GM21360 (cell line): ENCODE data around the gene PLA2G12B.
"Not testable (repeated sequence)": the region's sequence is repeated elsewhere in the genome, so short reads cannot be mapped to it uniquely, and the experiment has no call there.

Source experiments
- ATAC-seq: cut with Tn5 transposase; IDR thresholded peaks from one replicate; pipeline ENCODE4 v1.9.1; 2021; ENCODE audit warnings: mild to moderate bottlenecking, moderate library complexity; ENCODE audit not compliant: unreplicated experiment

PLA2G12B gene, protein sequence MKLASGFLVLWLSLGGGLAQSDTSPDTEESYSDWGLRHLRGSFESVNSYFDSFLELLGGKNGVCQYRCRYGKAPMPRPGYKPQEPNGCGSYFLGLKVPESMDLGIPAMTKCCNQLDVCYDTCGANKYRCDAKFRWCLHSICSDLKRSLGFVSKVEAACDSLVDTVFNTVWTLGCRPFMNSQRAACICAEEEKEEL

DNA sequence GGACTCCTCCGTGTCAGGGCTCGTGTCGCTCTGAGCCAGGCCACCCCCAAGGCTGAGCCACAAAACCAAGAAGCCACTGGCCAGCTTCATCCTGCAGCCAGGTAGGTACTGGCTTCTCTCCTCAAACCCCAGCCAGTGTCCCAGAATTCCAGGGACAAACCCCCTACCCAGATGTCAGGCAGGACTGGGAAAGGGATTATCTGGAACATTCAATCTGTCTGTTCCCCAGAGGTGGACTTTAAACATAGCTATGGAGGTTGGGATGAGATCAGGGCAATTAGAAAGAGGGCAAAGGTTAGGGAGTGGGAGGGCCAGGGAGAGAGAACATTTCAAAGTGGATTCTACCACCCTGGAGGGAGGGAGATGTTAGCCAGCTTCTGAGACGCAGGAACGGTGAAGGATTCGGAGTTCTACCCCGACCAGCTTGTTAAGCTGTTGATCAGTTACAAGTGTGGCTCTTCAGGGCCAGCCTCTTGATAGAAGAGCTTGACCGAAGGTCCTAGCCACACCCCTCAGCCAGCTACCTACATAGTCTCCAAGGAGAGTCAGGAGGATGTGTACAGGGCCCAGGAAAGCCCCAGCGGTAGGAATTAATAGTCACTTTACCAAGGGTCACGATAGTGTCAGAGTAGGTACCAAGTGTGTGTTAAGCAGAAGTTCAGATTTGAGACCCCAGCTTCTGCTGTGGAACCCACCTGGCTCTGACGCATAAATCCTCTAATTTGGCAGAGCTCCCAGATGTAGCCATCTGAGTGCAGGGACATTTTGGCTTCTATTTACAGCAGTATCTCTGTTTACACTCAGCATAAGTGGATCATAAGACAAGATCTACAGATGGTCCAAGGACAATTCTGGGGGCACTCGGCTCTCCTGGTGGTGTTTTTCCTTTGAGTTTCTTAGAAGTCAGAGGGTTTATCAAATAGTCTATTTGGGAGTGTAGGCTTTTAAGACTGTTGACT is at the start of gene PLA2G12B:
TSS of gene PLA2G12B (minus strand) at position 211 of the 959 bp plus-strand sequence. CDS start at position 90, 121 bp downstream.
- ATAC-seq: no peak

DNA sequence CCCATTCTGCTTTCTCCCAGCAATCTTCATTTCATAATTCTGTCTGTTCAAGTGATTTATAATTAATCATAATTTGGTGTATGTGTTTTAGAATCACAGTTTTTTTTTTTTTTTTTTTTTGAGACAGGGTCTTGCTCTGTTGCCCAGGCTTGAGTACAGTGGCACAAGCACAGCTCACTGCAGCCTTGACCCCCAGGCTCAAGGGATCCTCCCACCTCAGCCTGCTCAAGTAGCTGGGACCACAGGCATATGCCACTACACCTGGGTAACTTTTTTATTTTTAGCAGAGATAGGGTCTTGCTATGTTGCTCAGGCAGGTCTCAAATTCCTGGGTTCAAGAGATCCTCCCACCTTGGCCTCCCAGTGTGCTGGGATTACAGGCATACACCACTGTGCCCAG is 49.2 kb upstream of the PLA2G12B start:
- no peak for ATAC-seq

DNA sequence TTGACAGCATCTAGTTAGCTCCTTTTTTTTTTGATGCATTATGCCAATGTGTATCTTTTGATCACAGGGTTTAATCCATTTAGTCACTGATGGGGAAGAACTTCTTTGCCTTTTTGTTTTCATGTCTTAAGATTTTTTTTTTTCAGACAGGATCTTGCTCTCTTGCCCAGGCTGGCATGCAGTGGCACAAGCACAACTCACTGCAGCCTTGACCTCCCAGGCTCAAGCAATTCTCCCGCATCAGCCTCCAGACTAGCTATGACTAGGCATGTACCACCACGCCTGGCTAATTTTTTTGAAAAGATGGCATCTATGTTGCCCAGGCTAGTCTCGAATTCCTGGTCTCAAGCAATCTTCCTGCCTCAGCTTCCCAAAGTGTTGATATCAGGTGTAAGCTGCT is 46.4 kb upstream of the PLA2G12B start:
- no peak for ATAC-seq

DNA sequence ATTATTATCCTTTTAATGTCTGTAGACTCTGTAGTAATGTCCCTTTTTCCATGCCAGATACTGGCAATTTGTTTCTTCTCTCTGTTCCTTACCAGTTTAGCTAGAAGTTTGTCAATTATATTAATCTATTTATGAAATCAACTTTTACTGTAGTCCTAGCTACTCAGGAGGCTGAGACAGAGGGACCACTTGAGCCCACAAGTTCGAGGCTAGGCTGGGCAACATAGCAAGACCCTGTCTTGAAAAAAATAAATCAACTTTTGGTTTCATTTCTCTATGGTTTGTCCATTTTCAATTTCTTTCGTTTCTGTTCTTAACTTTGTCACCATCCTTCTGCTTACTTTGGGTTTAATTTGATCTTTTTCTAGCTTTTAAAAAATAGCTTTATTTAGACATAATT is 42.5 kb upstream of the PLA2G12B start:
- no peak for ATAC-seq

DNA sequence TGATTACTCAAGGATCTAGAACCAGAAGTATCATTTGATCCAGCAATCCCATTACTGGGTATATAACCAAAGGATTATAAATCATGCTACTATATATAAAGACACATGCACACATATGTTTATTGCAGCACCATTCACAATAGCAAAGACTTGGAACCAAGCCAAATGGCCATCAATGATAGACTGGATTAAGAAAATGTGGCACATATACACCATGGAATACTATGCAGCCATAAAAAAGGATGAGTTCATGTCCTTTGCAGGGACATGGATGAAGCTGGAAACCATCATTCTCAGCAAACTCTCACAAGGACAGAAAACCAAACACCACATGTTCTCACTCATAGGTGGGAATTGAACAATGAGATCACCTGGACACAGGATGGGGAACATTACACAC is 40.9 kb upstream of the PLA2G12B start:
- not testable (repeated sequence) for ATAC-seq

DNA sequence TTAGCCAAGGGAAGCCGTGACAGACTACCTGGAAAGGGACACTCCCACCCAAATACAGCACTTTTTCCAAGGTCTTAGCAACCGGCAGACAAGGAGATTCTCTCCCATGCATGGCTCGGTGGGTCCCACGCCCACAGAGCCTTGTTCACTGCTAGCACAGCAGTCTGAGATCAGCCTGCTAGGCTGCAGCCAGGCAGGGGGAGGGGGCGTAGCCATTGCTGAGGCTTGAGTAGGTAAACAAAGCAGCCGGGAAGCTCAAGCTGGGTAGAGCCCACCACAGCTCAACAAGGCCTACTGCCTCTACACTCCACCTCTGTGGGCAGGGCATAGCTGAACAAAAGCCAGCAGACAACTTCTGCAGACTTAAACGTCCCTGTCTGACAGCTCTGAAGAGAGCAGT is 35.2 kb upstream of the PLA2G12B start:
- ATAC-seq: not testable (repeated sequence)

DNA sequence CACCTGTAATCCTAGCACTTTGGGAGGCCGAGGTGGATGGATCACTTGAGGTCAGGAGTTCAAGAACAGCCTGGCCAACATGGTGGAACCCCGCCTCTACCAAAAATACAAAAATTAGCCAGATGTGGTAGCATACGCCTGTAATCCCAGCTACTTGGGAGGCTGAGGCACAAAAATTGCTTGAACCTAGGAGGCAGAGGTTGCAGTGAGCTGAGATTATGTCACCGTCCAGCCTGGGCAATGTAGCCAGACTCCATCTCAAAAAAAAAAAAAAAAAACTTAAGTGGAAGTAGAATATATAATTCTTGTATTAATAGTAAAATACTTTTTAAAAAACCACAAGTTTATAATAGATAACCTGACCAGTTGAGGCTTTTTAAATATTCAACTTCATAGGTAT is 30.0 kb upstream of the PLA2G12B start:
- not testable (repeated sequence) for ATAC-seq

DNA sequence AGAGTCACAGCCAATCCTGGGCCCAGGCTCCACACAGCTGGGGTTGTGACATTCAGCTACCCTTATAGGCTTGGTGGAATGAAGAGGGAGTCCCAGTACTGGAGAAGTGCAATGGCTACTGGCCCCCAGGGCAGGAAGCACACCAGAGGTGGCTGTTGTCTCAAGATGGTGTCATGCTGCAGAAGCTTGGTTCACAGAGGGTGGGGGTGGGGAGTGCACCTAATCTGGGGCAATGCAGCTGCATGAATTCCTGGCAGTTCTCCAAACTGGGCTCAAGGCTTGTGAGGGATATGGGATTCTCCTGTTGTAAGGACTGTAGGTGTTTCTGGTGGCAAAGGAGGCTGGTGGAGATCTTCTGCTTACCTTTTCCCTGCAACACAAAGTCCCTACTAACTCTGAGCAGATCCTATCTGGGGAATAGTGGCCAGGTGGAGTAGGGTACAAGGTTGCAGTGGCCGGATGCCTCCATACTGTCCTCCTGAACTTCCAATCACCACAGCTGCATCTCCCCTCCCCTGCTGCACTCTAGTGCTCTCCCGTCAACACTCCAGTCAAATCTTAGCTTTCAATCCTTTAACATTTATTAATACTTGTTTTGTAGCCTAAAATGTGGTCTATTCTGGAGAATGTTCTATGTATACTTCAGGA is 27.4 kb upstream of the PLA2G12B start:
- ATAC-seq: no peak

DNA sequence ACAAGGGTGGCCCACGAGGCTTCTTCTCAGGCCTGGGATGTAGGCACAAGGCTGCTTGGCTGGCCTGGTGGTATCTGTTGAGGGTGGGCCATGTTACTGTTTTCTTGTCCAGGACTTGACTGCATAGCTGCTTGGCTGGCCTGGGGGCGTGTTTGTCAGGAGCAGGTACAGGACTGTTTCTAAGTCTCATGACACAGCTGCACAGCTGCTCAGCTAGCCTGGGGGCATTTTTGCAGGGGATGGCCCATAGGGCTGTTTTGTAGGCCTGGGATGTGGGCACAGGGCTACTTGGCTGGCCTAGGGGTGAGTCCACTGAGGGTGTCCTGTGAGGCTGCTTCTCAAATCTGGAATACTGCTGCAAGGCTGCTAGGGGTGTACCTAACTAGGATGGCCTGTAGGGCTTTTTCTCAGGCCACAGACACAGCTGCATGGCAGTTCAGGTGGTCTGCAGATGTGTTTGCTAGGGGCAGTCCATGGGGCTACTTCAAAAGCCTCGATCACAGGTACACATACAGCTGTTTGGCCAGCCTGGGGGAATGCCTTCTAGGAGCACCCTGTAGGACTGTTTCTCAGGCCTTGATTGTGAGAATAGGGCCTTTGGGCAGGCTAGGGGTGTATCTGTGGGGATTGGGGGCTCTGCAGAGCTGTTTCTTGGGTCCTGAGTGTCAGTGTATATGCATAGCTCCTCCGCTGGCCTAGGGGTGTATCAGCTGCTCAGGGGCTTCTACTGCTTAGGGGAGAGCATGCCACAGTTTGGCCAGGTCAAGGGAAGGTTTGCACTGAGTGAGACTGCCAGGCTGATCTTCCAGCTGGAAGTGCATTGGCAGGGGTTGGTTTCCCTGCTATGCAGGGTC is 26.6 kb upstream of the PLA2G12B start:
- ATAC-seq: no peak

DNA sequence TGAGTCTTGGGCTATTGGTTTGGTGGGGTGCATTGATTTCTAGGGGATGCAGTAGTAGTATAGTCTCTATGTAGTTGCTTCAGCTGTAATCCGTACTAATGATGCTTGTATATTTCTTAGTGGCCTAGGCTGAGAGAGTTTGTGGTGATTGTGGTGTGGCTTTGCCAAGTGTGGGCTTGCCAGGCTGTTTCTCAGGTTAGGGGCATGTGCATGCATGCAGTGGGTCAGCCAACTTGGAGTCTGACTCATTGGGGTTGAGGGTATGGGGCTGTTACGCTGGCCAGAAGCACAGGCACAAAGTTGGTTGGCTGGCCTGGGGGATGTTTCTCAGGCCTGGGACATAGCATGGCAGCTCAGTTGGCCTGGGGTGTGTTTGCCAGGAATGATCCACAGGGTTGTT is 25.7 kb upstream of the PLA2G12B start:
- no peak for ATAC-seq

DNA sequence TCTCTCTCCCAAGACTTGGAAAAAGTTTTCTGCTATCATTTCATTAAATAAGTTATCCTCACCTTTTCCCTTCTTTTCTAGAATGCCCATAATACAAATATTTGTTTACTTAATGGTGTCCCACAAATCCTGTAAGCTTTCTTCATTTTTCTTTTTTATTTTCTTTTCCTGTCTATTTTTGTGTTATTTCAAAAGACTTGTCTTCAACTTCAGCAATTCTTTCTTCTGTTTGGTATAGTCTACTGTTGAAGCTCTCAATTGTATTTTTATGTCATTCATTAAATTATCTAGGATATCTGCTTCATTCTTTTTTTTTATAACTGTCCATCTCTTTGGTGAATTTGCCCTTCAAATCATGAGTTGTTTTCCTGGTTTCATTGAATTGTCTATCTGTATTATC is 25.1 kb upstream of the PLA2G12B start:
- ATAC-seq: no peak

DNA sequence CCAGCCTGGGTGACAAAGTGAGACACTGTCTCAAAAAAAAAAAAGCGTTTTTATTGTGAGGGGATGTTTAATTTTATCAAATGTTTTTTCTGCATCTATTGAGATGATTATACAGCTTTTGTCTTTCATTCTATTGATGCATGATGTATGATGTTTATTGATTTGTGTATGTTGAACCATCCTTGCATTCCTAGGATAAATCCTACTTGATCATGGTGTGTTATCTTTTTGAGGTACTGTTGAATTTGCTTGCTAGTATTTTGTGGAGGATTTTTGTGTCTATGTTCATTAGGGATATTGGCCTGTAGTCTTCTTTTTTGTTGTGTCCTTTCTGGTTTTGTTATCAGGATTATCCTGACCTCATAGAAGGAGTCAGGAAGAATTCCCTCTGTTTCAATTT is 22.3 kb upstream of the PLA2G12B start:
- no peak for ATAC-seq

DNA sequence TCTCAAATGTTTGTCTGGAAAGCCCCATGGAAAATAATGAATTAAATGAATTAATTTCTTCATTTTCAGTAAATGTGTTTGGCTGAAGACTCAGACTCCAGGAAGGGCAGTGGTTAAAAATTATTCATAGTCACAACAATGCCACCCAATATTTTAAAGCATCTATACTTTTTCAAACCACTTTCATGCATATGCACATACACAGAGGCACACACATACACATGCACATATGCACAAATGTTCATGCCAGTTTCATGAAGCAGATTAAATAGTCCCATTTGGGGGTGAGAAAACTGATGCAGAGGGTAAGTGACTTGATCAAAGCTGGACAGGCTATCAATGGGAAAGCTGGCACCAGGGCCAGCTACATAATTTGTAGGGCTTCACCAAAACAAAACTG is 1.4 kb upstream of the PLA2G12B start:
- no peak for ATAC-seq

DNA sequence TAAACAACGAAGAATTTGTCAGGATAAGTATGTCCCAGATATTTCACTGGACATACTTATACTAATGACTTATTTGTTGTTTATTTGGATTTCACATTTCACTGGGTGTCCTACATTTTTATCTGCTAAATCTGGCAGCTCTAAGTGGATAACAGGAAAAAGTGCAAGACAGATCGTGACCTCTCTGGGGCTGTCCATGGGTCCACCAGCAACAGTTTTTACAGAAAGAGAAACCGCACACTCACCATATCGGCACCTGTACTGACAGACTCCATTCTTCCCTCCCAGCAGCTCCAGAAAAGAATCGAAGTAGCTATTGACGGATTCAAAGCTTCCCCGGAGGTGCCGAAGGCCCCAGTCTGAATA is 393 bp downstream of the PLA2G12B start:
- ATAC-seq: no peak

DNA sequence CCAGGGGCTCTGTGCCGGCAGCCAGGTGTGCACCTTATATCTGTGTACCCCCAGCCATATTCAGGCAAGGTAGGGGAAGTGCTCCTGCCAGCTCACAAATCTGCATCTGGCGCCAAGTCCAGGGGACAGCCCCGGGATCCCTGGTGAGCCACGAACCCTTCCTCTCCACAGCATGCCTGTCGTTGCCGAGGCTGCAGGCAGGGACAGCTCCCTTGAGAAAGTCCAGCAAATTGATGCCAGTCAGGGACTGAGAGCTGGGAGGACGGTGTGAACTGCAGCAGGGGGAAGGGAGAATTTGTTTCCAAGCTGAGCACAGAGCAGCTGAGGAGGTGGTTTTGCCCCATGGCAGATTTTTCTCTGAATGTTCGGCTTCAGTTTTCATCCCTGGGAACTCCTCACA is 919 bp downstream of the PLA2G12B start:
- ATAC-seq: no peak

DNA sequence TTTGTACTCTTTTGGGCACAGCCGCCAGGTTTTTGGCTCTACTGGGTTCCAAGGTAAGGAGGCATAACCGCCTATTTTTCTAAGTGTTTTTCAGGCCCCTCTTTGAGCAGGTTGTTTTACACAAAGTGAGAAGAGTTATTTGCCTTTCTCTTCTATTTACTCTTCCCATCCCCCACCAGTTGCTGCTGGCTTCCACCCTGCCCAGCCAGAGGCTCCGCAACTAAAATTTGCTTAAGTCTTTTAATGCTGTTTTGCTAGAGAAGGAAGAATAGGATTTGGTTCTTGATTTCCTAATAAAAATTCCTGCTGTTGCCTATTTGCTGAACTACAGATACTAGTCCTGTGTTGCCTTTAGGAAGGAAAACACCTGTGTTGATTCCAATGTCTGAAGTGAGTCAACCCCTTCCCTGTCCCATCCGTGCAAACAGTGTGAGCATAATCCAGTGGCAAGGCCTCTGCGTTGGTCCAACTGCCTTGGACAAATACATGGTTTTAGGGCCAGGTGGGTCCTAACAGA is 1.9 kb downstream of the PLA2G12B start:
- no peak for ATAC-seq

DNA sequence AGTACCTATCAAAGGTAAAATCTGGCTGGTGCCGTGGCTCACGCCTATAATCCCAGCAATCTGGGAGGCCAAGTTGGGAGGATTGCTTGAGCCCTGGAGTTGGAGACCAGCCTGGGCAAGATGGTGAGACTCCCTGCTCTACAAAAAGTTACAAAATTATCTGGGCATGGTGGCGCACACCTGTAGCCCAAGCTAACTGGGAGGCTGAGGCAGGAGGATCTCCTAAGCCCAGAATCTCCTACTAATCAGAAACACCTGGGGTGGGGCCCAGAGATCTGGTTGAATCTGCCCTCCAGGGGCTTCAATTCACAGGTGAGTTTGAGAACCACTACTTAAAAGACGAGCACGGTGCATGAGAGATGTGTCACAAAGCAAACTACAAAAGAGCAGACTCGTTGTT is 2.4 kb downstream of the PLA2G12B start:
- ATAC-seq: no peak

DNA sequence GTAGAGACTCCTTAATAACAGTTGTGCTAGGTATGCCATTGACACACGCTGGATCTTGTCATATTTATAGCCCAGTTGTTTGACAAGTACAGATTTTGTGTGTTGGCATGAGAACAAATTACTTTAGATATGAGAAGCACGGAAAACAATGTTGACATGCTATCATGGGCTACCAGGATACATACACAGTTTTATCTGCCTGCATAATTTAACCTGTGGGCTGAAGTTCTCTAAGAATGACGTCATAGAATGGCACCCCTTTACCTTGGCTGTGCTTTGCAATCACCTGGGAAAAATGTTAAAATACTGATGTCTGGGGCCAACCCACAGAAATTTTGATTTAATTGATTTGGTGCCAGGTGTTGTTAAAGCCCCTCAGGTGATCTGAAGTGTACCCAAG is 2.8 kb downstream of the PLA2G12B start:
- no peak for ATAC-seq

DNA sequence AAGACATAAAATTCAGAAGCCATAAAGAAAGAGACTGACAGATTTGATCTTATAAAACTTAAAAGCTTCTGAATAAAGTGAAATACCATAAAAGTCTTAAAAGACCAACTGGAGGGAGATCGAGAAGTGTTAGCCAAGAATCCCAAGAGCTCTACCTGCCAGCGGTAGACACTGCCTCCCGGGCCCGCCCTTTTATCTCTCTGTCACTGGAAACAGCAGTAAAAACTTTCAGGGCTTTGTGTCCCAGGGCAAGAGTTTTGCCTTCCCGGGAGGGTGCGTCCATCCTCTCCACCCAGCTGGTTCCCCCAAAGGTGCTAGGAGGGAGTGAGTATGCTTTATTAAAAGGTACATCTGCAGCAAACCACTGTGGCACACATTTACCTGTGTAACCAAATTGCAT is 5.8 kb downstream of the PLA2G12B start:
- no peak for ATAC-seq

DNA sequence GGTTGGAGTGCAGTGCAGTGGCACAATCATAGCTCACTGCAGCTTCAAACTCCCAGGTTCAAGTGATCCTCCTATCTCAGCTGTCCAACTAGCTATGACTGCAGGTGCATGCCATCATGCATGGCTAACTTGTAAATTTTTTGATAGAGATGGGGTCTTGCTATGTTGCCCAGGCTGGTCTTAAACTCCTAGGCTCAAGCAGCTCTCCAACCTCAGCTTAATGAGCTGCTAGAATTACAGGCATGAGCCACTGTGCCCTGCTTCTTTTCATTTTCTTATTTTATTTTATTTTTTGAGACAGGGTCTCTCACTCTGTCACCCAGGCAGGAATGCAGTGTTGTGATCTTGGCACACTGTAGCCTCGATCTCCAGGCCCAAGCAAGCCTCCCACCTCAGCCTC is 7.6 kb downstream of the PLA2G12B start:
- no peak for ATAC-seq
